ENCODE measurements around the gene NAIF1. TPM values are rescaled to one million over a fixed set of nuclear protein-coding genes. Genes with fewer than 3 reads are reported as not detected.
A peak's percentile ranks its signal among the peaks of the same experiment; 100 is the strongest.

The NAIF1 gene
- polyA plus RNA-seq, result 9.9 and 10.2 TPM in 2 replicates
- polyA minus RNA-seq, result 13.1 and 13.4 TPM in 2 replicates

- Histone ChIP-seq H3K79me2 (replicated peaks; ENCODE audit: insufficient read depth, low read length) (peaks cover 11% of the 10 kb centered on the region), H2AFZ (ENCODE audit: low read depth, low read length) (peak within 1 kb of the TSS; percentile 83), H3K9ac (ENCODE audit: low read length) (peak within 1 kb of the TSS; percentile 85), H4K20me1 (ENCODE audit: insufficient read depth) (no peaks in the 10 kb centered on the region), H3K27me3 (ENCODE audit: insufficient read depth, low read depth, low read length) (no peaks in the 10 kb centered on the region), H3F3A (ENCODE audit: insufficient read depth, low read length, poor library complexity, severe bottlenecking) (no peaks in the 10 kb centered on the region), H3K36me3 (ENCODE audit: insufficient read depth, low read length) (no peaks in the 10 kb centered on the region), H3K9me2 (ENCODE audit: insufficient read depth, low read length) (no peaks in the 10 kb centered on the region), H3K4me3 (ENCODE audit: low read length) (peak within 1 kb of the TSS; percentile 96), H3K4me2 (ENCODE audit: low read length) (peak within 1 kb of the TSS; percentile 84), H3K27ac (ENCODE audit: low read length) (peak within 1 kb of the TSS; percentile 98), H3K9me3 (ENCODE audit: low read length) (no peaks in the 10 kb centered on the region)
- TF ChIP-seq TAF1 (IDR thresholded peaks at IDR 0.05; ENCODE audit: low read depth) (no peak), POLR2AphosphoS5 (IDR thresholded peaks at IDR 0.05) (no peak), CTCF (IDR thresholded peaks at IDR 0.05; ENCODE audit: poor library complexity, severe bottlenecking) (peak; percentile 54)
Observed at GRCh38 chr9:128066713-128067644, at the start of gene NAIF1. Gene NAIF1 (minus strand): TSS chr9:128067320. CDS start chr9:128067101, 219 bp downstream.

- Histone ChIP-seq H3K4me3 (ENCODE audit: low read length) (no peak overlapping the region), H3K27ac (ENCODE audit: low read length) (no peak overlapping the region), H3K4me2 (ENCODE audit: low read length) (no peak overlapping the region), H4K20me1 (ENCODE audit: insufficient read depth) (no peaks in the 10 kb centered on the region), H3K9me3 (ENCODE audit: low read length) (no peaks in the 10 kb centered on the region), H2AFZ (ENCODE audit: low read depth, low read length) (no peak overlapping the region), H3K36me3 (ENCODE audit: insufficient read depth, low read length) (no peaks in the 10 kb centered on the region), H3K79me2 (replicated peaks; ENCODE audit: insufficient read depth, low read length) (no peaks in the 10 kb centered on the region), H3K9me2 (ENCODE audit: insufficient read depth, low read length) (no peaks in the 10 kb centered on the region), H3K9ac (ENCODE audit: low read length) (no peak overlapping the region), H3F3A (ENCODE audit: insufficient read depth, low read length, poor library complexity, severe bottlenecking) (no peaks in the 10 kb centered on the region), H3K27me3 (ENCODE audit: insufficient read depth, low read depth, low read length) (no peaks in the 10 kb centered on the region)
- TF ChIP-seq EZH2 (IDR thresholded peaks at IDR 0.05; ENCODE audit: borderline replicate concordance, insufficient read depth, low read length, poor library complexity, severe bottlenecking) (no peak), REST (IDR thresholded peaks at IDR 0.05; ENCODE audit: borderline replicate concordance) (no peak), MXI1 (conservative IDR thresholded peaks at IDR 0.05; ENCODE audit: poor library complexity, severe bottlenecking) (no peak), SMC3 (conservative IDR thresholded peaks at IDR 0.05; ENCODE audit: poor library complexity) (no peak), CTCF (IDR thresholded peaks at IDR 0.05; ENCODE audit: poor library complexity, severe bottlenecking) (no peak), POLR2AphosphoS5 (IDR thresholded peaks at IDR 0.05) (no peak), EP300 (conservative IDR thresholded peaks at IDR 0.05; ENCODE audit: poor library complexity, severe bottlenecking) (no peak), TAF1 (IDR thresholded peaks at IDR 0.05; ENCODE audit: low read depth) (no peak), RAD21 (conservative IDR thresholded peaks at IDR 0.05) (no peak)
Observed at GRCh38 chr9:128116104-128117083, 49.3 kb upstream of the NAIF1 start.
